ENCODE measurements around the gene NOP53. TPM values are rescaled to one million over a fixed set of nuclear protein-coding genes. Genes with fewer than 3 reads are reported as not detected.
"Not testable (repeated sequence)": the region's sequence is repeated elsewhere in the genome, so short reads cannot be mapped to it uniquely, and the experiment has no call there.

Gene NOP53
- total RNA-seq, 4 donors from 2014 or later = 329 to 412 (median 356) TPM

DNA sequence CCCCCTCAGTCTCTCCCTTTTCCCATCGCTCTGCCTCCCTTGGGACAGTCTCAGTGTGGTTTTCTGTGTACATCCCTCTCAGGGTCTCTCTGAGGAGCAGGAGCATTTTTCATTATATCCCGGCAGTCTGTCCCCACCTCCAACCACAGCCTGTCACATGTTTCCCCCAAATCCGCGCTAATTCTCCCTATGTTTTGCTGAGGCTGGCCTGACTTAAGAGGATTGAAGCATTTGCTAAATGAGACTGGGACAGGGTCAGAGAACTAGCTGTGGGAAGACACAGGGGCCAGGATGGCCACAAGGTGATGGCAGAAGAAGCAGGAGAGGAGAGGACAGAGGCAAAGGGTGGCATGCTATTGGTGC, 53.5 kb downstream of the NOP53 start:
- Histone ChIP-seq H3K9me3 (no peaks in the 10 kb centered on the region), H3K36me3 (no peaks in the 10 kb centered on the region), H3K4me3 (no peak overlapping the region), H3K27ac (no peak overlapping the region), H3K4me1 (no peaks in the 10 kb centered on the region), H3K27me3 (no peaks in the 10 kb centered on the region)
- no peak for DNase-seq (ENCODE audit: low spot score in 2 of 2)
- TF ChIP-seq EP300 (IDR thresholded peaks at IDR 0.05) (no peak), POLR2A (IDR thresholded peaks at IDR 0.05) (no peak), POLR2AphosphoS5 (IDR thresholded peaks at IDR 0.05) (no peak)
- TF ChIP-seq, protein P1, sequence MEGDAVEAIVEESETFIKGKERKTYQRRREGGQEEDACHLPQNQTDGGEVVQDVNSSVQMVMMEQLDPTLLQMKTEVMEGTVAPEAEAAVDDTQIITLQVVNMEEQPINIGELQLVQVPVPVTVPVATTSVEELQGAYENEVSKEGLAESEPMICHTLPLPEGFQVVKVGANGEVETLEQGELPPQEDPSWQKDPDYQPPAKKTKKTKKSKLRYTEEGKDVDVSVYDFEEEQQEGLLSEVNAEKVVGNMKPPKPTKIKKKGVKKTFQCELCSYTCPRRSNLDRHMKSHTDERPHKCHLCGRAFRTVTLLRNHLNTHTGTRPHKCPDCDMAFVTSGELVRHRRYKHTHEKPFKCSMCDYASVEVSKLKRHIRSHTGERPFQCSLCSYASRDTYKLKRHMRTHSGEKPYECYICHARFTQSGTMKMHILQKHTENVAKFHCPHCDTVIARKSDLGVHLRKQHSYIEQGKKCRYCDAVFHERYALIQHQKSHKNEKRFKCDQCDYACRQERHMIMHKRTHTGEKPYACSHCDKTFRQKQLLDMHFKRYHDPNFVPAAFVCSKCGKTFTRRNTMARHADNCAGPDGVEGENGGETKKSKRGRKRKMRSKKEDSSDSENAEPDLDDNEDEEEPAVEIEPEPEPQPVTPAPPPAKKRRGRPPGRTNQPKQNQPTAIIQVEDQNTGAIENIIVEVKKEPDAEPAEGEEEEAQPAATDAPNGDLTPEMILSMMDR (IDR thresholded peaks at IDR 0.05) = no peak
- 77% methylated on average over 4 of the region's 4 CpGs for WGBS

DNA sequence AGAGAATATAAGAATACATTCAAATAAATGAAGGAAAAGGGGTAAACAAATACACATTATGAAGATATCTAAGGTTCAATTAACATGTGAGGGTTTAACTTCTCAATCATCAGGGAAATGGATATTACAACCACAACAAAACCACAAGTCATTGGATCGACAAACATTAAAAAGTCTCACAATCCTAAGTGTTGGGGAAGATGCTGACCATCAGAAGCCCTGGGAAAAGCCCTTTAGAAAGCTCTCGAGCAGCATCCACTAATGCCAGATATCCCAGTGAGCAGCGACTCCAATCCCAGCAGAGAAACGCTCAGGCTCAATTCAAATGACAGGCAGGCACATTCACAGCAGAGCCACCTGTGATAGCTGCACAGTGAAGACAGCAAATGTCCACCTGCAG, 55.9 kb downstream of the NOP53 start:
- DNase-seq (ENCODE audit: low spot score in 2 of 2) = no peak
- H3K4me3 ChIP-seq = no peak overlapping the region
- 93% methylated on average over 4 of the region's 4 CpGs for WGBS
- no peak overlapping the region for H3K27ac ChIP-seq
- H3K4me1 ChIP-seq = no peaks in the 10 kb centered on the region
- TF ChIP-seq POLR2A (IDR thresholded peaks at IDR 0.05) (no peak), EP300 (IDR thresholded peaks at IDR 0.05) (no peak), POLR2AphosphoS5 (IDR thresholded peaks at IDR 0.05) (no peak)
- TF ChIP-seq, protein P1 (IDR thresholded peaks at IDR 0.05) = no peak
- no peaks in the 10 kb centered on the region for H3K9me3 ChIP-seq
- no peaks in the 10 kb centered on the region for H3K36me3 ChIP-seq
- no peaks in the 10 kb centered on the region for H3K27me3 ChIP-seq

DNA sequence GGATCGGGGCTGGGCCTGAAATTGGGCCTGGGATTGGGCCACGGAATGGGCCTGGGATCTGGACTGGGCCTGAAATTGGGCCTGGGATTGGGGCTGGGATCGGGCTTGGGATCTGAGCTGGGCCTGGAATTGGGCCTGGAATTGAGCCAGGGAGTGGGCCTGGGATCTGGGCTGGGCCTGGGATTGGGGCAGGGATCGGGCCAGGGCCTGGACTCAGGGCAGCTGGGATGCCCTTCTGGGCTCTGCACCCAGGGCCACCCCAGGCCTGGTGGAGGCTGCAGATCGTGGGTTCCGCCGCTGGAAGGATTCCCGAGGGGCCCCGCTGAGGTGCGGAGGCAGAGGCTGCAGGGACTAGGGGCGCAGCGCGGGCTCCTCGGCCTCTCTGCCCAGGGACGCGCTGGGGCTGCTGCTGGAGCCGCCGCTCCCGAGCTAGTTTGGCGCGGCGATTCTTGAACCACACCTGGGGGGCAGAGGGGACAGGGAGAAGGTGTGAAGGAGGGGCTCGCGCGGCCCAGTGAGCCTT, 57.2 kb downstream of the NOP53 start:
- 90% methylated on average over 21 of the region's 25 CpGs for WGBS
- H3K36me3 ChIP-seq = no peaks in the 10 kb centered on the region
- H3K27ac ChIP-seq = no peak overlapping the region
- no peaks in the 10 kb centered on the region for H3K4me1 ChIP-seq
- no peak for TF ChIP-seq POLR2AphosphoS5 (IDR thresholded peaks at IDR 0.05)
- TF ChIP-seq POLR2A (IDR thresholded peaks at IDR 0.05) = no peak
- TF ChIP-seq EP300 (IDR thresholded peaks at IDR 0.05) = no peak
- TF ChIP-seq, protein P1 (IDR thresholded peaks at IDR 0.05) = no peak
- no peak for DNase-seq (ENCODE audit: low spot score in 2 of 2)
- H3K27me3 ChIP-seq = no peaks in the 10 kb centered on the region
- H3K9me3 ChIP-seq = no peaks in the 10 kb centered on the region
- no peak overlapping the region for H3K4me3 ChIP-seq

- not testable (repeated sequence) for H3K36me3 ChIP-seq; H3K27ac ChIP-seq; H3K4me3 ChIP-seq; H3K27me3 ChIP-seq; H3K9me3 ChIP-seq; H3K4me1 ChIP-seq; DNase-seq (ENCODE audit: low spot score in 2 of 2)
- 42% methylated on average over 10 of the region's 21 CpGs for WGBS
These were observed 57.8 kb downstream of the NOP53 start for GRCh38 chr19:47803148-47803547.

DNA sequence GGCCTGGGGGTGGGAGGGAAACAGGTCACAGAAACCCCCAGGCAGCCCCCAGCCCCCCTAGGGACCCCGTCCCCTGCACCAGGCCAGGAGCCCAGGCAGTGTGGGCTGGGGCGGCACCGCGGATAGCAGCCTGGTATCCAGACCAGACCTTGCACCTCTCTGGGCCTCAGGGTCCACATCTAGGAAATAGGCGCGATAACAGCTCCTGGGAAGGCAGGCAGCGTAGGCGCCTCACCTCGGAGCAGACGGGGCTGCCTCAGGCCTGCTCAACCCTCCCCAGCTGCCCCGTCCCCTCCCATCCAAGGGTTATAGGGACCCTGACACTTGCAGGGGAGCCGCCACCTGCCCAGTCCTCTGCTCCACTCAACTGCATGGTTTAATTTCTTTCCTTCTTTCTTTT, 58.3 kb downstream of the NOP53 start:
- not testable (repeated sequence) for H3K27ac ChIP-seq; DNase-seq (ENCODE audit: low spot score in 2 of 2); H3K9me3 ChIP-seq; H3K4me3 ChIP-seq; H3K4me1 ChIP-seq; H3K36me3 ChIP-seq; H3K27me3 ChIP-seq
- WGBS = no CpG with 5 or more reads among the region's 12 CpGs

DNA sequence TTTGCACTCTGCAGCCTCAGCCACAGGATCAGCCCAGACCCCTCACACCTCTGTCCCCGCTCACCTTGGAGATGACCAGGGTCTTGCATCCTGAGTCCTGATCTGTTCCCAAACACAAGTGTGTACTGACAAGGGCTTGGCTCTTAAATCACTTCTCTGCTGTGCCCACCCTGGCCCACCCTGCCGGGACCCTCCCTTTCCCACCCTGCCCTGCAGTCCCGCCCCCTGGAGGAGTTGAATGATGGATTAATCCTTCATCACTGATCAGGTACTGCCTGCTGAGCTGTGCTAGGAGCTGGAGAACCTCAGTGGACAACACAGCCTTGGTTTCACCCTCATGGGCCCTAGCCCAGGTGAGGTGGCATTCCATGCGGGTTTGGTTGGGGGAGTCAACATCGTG, 59.1 kb downstream of the NOP53 start, which contains the start of gene TPRX1:
Gene TPRX1, minus strand, starts transcription at position 101 of the 400 bp plus-strand sequence. Its CDS starts 12 bp downstream, at position 89.
- not testable (repeated sequence) for H3K4me1 ChIP-seq; H3K27ac ChIP-seq; DNase-seq (ENCODE audit: low spot score in 2 of 2); H3K36me3 ChIP-seq; H3K4me3 ChIP-seq; H3K27me3 ChIP-seq; H3K9me3 ChIP-seq
- 100% methylated on average over 1 of the region's 5 CpGs for WGBS

GRCh38 chr19:47805313-47805712, 60.0 kb downstream of the NOP53 start:
- WGBS = 81% methylated on average over 9 of the region's 10 CpGs
- TF ChIP-seq POLR2A (IDR thresholded peaks at IDR 0.05) = no peak
- TF ChIP-seq EP300 (IDR thresholded peaks at IDR 0.05) = no peak
- TF ChIP-seq POLR2AphosphoS5 (IDR thresholded peaks at IDR 0.05) = no peak
- TF ChIP-seq, protein P1 (IDR thresholded peaks at IDR 0.05) = no peak
- H3K27ac ChIP-seq = no peak overlapping the region
- DNase-seq (ENCODE audit: low spot score in 2 of 2) = no peak
- no peak overlapping the region for H3K4me3 ChIP-seq
- H3K27me3 ChIP-seq = no peaks in the 10 kb centered on the region
- H3K36me3 ChIP-seq = no peaks in the 10 kb centered on the region
- no peaks in the 10 kb centered on the region for H3K9me3 ChIP-seq
- no peaks in the 10 kb centered on the region for H3K4me1 ChIP-seq
